GM12892 (cell line): ENCODE measurements around the gene SUSD4.

ENCODE experiments used
- DNase-seq: peaks from one replicate; pipeline ENCODE4 v3.0.0; 2011; ENCODE audit not compliant: insufficient read length
- FAIRE-seq: peaks from 2 replicates; lab custom pipeline; 2011; peaks lifted over from hg19 to GRCh38; lab: Jason Lieb, UNC
- POLR2A ChIP-seq: IDR thresholded peaks from 2 replicates; pipeline ENCODE4 v1.6.1; 2011; ENCODE audit warnings: low read depth, low read length, control low read depth
- POLR2AphosphoS5 ChIP-seq: IDR thresholded peaks from 2 replicates; pipeline ENCODE4 v1.6.1; 2011; ENCODE audit warnings: low read depth, low read length, control low read depth
- TAF1 ChIP-seq: IDR thresholded peaks from 2 replicates; pipeline ENCODE4 v1.6.1; 2011; ENCODE audit warnings: low read depth, mild to moderate bottlenecking, control low read depth, low read length, borderline replicate concordance

The SUSD4 gene

DNA sequence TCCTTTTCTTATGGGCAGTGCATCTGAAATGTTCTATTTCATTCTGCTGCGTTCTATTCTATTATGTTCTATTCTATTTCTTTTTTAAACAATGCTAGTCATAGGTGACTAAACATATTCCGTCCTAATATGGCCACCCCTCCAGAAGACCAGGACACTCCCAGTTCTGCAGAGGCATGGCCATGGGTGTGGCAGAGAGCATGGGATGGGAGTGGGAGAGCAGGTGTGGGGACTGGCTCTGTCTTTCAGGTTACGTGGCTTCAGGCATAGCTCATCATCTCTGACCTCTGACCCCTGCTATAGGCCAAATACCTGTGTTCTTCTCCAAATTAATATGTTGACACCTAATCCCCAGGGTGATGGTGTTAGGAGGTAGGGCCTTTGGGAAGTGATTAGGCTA, 187.5 kb downstream of the SUSD4 start:
- TF ChIP-seq POLR2AphosphoS5 (no peak), TAF1 (no peak), POLR2A (no peak)
- DNase-seq (no peak), FAIRE-seq (no peak)

GRCh38 chr1:223175633-223176032, 188.3 kb downstream of the SUSD4 start:
- DNase-seq (no peak), FAIRE-seq (no peak)
- TF ChIP-seq TAF1 (no peak), POLR2A (no peak), POLR2AphosphoS5 (no peak)

- FAIRE-seq = no peak
- no peak for DNase-seq
Measured at GRCh38 chr1:223175032-223175431, 188.9 kb downstream of the SUSD4 start.

More at GRCh38 chr1:223175032-223175431, 188.9 kb downstream of the SUSD4 start:
- no peak for TF ChIP-seq POLR2AphosphoS5
